HepG2 (cell line): Measurements from ENCODE around the gene PSMD5. TPM values are rescaled to one million over a fixed set of nuclear protein-coding genes. Genes with fewer than 3 reads are reported as not detected.

ENCODE experiments used
- ARNTL ChIP-seq: sonication (generic); formaldehyde crosslinking; IDR thresholded peaks from 2 replicates; pipeline ENCODE4 v1.4.0; 2020; ENCODE audit warnings: mild to moderate bottlenecking, missing genetic modification reagents
- BCL6 ChIP-seq: IDR thresholded peaks from 2 replicates; pipeline ENCODE4 v1.6.1; 2016; ENCODE audit warnings: missing genetic modification reagents, missing compliant biosample characterization
- BHLHE40 ChIP-seq: IDR thresholded peaks from 2 replicates; pipeline ENCODE4 v1.6.1; 2011; ENCODE audit warnings: low read length, improper control_type of control experiment
- FUBP1 ChIP-seq: sonication (generic); formaldehyde crosslinking; IDR thresholded peaks from 2 replicates; pipeline ENCODE4 v1.5.1; 2020; ENCODE audit warnings: missing genetic modification reagents, mild to moderate bottlenecking, borderline replicate concordance
- GABPB1 ChIP-seq: IDR thresholded peaks from 2 replicates; pipeline ENCODE4 v1.6.1; 2016; ENCODE audit warnings: mild to moderate bottlenecking, missing genetic modification reagents, moderate library complexity, missing compliant biosample characterization
- HINFP ChIP-seq: sonication (generic); formaldehyde crosslinking; IDR thresholded peaks from 2 replicates; pipeline ENCODE4 v1.4.0; 2020; ENCODE audit warnings: low read depth, mild to moderate bottlenecking, missing genetic modification reagents
- KDM4B ChIP-seq: sonication (generic); formaldehyde crosslinking; IDR thresholded peaks from 2 replicates; pipeline ENCODE4 v1.4.0; 2020; ENCODE audit warnings: missing genetic modification reagents
- KLF16 ChIP-seq, 2 experiments: sonication (generic) in 1 of 2; formaldehyde crosslinking in 1 of 2; IDR thresholded peaks; 2 replicates each; pipeline versions ENCODE4 v1.6.1 to v1.8.0; 2016 to 2023; ENCODE audit warnings: missing genetic modification reagents in 2 of 2, missing compliant biosample characterization in 1 of 2
- LRRFIP1 ChIP-seq: sonication (generic); formaldehyde crosslinking; conservative IDR thresholded peaks from 2 replicates; pipeline ENCODE4 v1.4.0; 2020; ENCODE audit warnings: missing genetic modification reagents
- MAX ChIP-seq: IDR thresholded peaks from 2 replicates; pipeline ENCODE4 v1.6.1; 2012; ENCODE audit warnings: inconsistent platforms
- PHF8 ChIP-seq: sonication (generic); formaldehyde crosslinking; IDR thresholded peaks from 2 replicates; pipeline ENCODE4 v1.5.0; 2020; ENCODE audit warnings: missing genetic modification reagents
- RBFOX2 ChIP-seq: fragments of 200-400 bp; formaldehyde crosslinking; IDR thresholded peaks from 2 replicates; pipeline ENCODE4 v1.6.1; 2017; ENCODE audit warnings: low read depth, mild to moderate bottlenecking, low read length
- SP5 ChIP-seq: IDR thresholded peaks from 2 replicates; pipeline ENCODE4 v1.6.1; 2016; ENCODE audit warnings: low read depth, borderline replicate concordance
- THRA ChIP-seq: sonication (generic); formaldehyde crosslinking; IDR thresholded peaks from 2 replicates; pipeline ENCODE4 v1.4.0; 2020; ENCODE audit warnings: missing genetic modification reagents, borderline replicate concordance
- ZMAT5 ChIP-seq: sonication (generic); formaldehyde crosslinking; IDR thresholded peaks from 2 replicates; pipeline ENCODE4 v1.5.0; 2020; ENCODE audit warnings: mild to moderate bottlenecking, low read depth, missing genetic modification reagents, borderline replicate concordance
- ZNF235 ChIP-seq: sonication (generic); formaldehyde crosslinking; IDR thresholded peaks from 2 replicates; pipeline ENCODE4 v1.8.1; 2023; ENCODE audit warnings: mild to moderate bottlenecking, missing genetic modification reagents, borderline replicate concordance
- ZNF605 ChIP-seq: sonication (generic); formaldehyde crosslinking; IDR thresholded peaks from 2 replicates; pipeline ENCODE4 v1.8.0; 2022; ENCODE audit warnings: mild to moderate bottlenecking, missing genetic modification reagents
- ZSCAN5A ChIP-seq: sonication (generic); formaldehyde crosslinking; IDR thresholded peaks from 2 replicates; pipeline ENCODE4 v1.8.0; 2022; ENCODE audit warnings: mild to moderate bottlenecking, missing genetic modification reagents, borderline replicate concordance
- polyA plus RNA-seq, 8 experiments: library from polyadenylated mRNA; depleted of rRNA in 3 of 8; stranded (reverse) in 7 of 8; unstranded in 1 of 8; fragments of >200 nt; fragmentation: Illumina TruSeq in 4 of 8; extraction: Trizol in 4 of 8; gene quantifications; 2 replicates each; pipeline versions ENCODE4 v1.2.1 to v1.2.3, GENCODE V29; 2011 to 2016; ENCODE audit warnings: low read depth in 4 of 8, missing spikeins in 1 of 8, mixed read lengths in 1 of 8; ENCODE audit not compliant: insufficient read depth in 1 of 8
- total RNA-seq, 5 experiments: library from RNA; depleted of rRNA; stranded (reverse); fragments of >200 nt; fragmentation: Illumina TruSeq; extraction: Trizol; gene quantifications; 2 replicates each; pipeline ENCODE4 v1.2.3, GENCODE V29; 2016; ENCODE audit warnings: low read depth in 1 of 5

Gene PSMD5
- total and polyA plus RNA-seq, 2 of the 13 experiments (the other 11 are each of a cell fraction or from before 2014, with no cell fraction given): 12.7 to 18.1 TPM

GRCh38 chr9:120792898-120793765 lies 49.6 kb downstream of the PSMD5 start, which contains the start of gene FBXW2 (continued):
- TF ChIP-seq ZSCAN5A (CRISPR knock-in tag): 0 out of 2 replicates have a peak, but pooled peaks have one; percentile 19
- peak; percentile 100 for TF ChIP-seq GABPB1 (CRISPR knock-in tag)
- no peak for TF ChIP-seq ZMAT5
- peak; percentile 69; the same call in 1 of the 2 replicates for TF ChIP-seq THRA (CRISPR knock-in tag)
- TF ChIP-seq ARNTL (CRISPR knock-in tag): 0 out of 2 replicates have a peak, but pooled peaks have one; percentile 27
- TF ChIP-seq HINFP (CRISPR knock-in tag): peak; percentile 97
- peak; percentile 92 for TF ChIP-seq MAX
- peak; percentile 83; the same call in 1 of the 2 replicates for TF ChIP-seq ZNF235 (CRISPR knock-in tag)
- peak; percentile 75 for TF ChIP-seq KDM4B (CRISPR knock-in tag)
- TF ChIP-seq RBFOX2: peak; percentile 98
- TF ChIP-seq ZNF605 (CRISPR knock-in tag): 0 out of 2 replicates have a peak, but pooled peaks have one; percentile 16
- no peak for TF ChIP-seq LRRFIP1 (CRISPR knock-in tag)
- TF ChIP-seq BHLHE40: peak; percentile 74
- peak in 1 of 2 experiments; percentile 96; a peak in 2 of 4 replicates for TF ChIP-seq KLF16 (CRISPR knock-in tag; IDR thresholded peaks at IDR 0.05)
- TF ChIP-seq FUBP1 (CRISPR knock-in tag): no peak
- TF ChIP-seq BCL6 (CRISPR knock-in tag): peak; percentile 67
- TF ChIP-seq PHF8 (CRISPR knock-in tag): peak; percentile 92
- TF ChIP-seq SP5 (CRISPR knock-in tag): peak; percentile 70
